ENCODE data around the gene NDRG2. TPM values are rescaled to one million over a fixed set of nuclear protein-coding genes. Genes with fewer than 3 reads are reported as not detected.
A peak's percentile ranks its signal among the peaks of the same experiment; 100 is the strongest.

Gene NDRG2
- 100 to 1,000 TPM in 1 of 2 donors, 10 to 100 TPM in 1; 50.6 to 112 TPM for total RNA-seq
- polyA plus RNA-seq: 10 to 100 TPM; 46.1 to 66.7 TPM
- long read RNA-seq, donor 1, partial matches to known transcripts: 170 of 194 reads
- long read RNA-seq, donor 1, other reads (novel, unspliced or antisense): 7 of 194 reads
- long read RNA-seq, donor 2, partial matches to known transcripts: 0 of 5 reads
- long read RNA-seq, donor 2, other reads (novel, unspliced or antisense): 0 of 5 reads
- long read RNA-seq, donor 3, partial matches to known transcripts: 10 of 17 reads
- long read RNA-seq, donor 3, other reads (novel, unspliced or antisense): 0 of 17 reads
- long read RNA-seq, donor 4, partial matches to known transcripts: 0 of 1 reads
- long read RNA-seq, donor 4, other reads (novel, unspliced or antisense): 0 of 1 reads
- long read RNA-seq, donor 5, transcript NDRG2-227 (15 exons, 1,980 nt): major isoform, 8 of 23 reads
- long read RNA-seq, donor 5, partial matches to known transcripts: 0 of 23 reads
- long read RNA-seq, donor 5, other reads (novel, unspliced or antisense): 5 of 23 reads

- 1% methylated on average over 57 to 72 of the region's 72 CpGs for WGBS, 2 donors
- H3K4me1 ChIP-seq (ENCODE audit: control insufficient read depth in 5 of 5, insufficient read depth in 5 of 5, low read length in 5 of 5): peaks cover 7 to 24% (median 13%) of the 10 kb centered on the region in 5 donors
- H3K4me3 ChIP-seq: peak within 1 kb of the TSS; percentile 75
- DNase-seq (peak; percentile 82 to 90 (median 88)), ATAC-seq (ENCODE audit: insufficient read depth, low FRiP score) (peak; percentile 89)
- peaks cover under 1 to 13% (median 8%) of the 10 kb centered on the region in 4 donors for H3K36me3 ChIP-seq (ENCODE audit: control insufficient read depth in 4 of 4, insufficient read depth in 4 of 4, low read length in 4 of 4)
- no peaks in the 10 kb centered on the region for H3K27me3 ChIP-seq (ENCODE audit: control insufficient read depth in 3 of 3, insufficient read depth in 3 of 3, low read length in 2 of 3)
- peak within 1 kb of the TSS; percentile 55 to 71 for H3K9ac ChIP-seq (ENCODE audit: insufficient read depth in 1 of 2, low read length in 2 of 2)
- peak within 1 kb of the TSS; percentile 86 to 93 for H3K27ac ChIP-seq (ENCODE audit: low read depth in 1 of 2, low read length in 1 of 2)
- no peak for TF ChIP-seq CTCF (IDR thresholded peaks at IDR 0.05; ENCODE audit: control extremely low read depth, extremely low read depth)
- H3K9me3 ChIP-seq (ENCODE audit: control insufficient read depth in 4 of 4, insufficient read depth in 3 of 4, low read length in 3 of 4): no peaks in the 10 kb centered on the region
Observed at GRCh38 chr14:21024585-21025370, at the start of gene NDRG2. Gene NDRG2, minus strand, starts transcription at chr14:21025061. Its CDS starts 1,746 bp downstream, at chr14:21023315.

DNA sequence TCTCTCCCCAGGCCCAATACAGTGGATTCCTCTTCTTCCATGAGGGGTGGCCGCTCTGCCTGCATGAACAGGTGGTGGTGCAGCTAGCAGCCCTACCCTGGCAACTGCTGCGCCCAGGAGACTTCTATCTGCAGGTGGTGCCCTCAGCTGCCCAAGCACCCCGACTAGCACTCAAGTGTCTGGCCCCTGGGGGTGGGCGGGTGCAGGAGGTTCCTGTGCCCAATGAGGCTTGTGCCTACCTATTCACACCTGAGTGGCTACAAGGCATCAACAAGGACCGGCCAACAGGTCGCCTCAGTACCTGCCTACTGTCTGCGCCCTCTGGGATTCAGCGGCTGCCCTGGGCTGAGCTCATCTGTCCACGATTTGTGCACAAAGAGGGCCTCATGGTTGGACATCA is 49.1 kb upstream of the NDRG2 start:
- Histone ChIP-seq H3K27ac (ENCODE audit: low read depth in 1 of 2, low read length in 1 of 2) (no peak overlapping the region), H3K9ac (ENCODE audit: insufficient read depth in 1 of 2, low read length in 2 of 2) (no peak overlapping the region), H3K27me3 (ENCODE audit: control insufficient read depth in 3 of 3, insufficient read depth in 3 of 3, low read length in 2 of 3) (no peaks in the 10 kb centered on the region), H3K4me1 (ENCODE audit: control insufficient read depth in 5 of 5, insufficient read depth in 5 of 5, low read length in 5 of 5) (peaks cover 0 to 22% (median 0%) of the 10 kb centered on the region in 5 donors), H3K4me3 (no peak overlapping the region), H3K36me3 (ENCODE audit: control insufficient read depth in 4 of 4, insufficient read depth in 4 of 4, low read length in 4 of 4) (peaks cover 9 to 55% (median 39%) of the 10 kb centered on the region in 4 donors), H3K9me3 (ENCODE audit: control insufficient read depth in 4 of 4, insufficient read depth in 3 of 4, low read length in 3 of 4) (no peaks in the 10 kb centered on the region)
- ATAC-seq (ENCODE audit: insufficient read depth, low FRiP score): no peak
- 92% methylated on average over 9 of the region's 9 CpGs for WGBS, 2 donors
- no peak for DNase-seq
- no peak for TF ChIP-seq CTCF (IDR thresholded peaks at IDR 0.05; ENCODE audit: control extremely low read depth, extremely low read depth)

GRCh38 chr14:21072781-21073339 is 48.0 kb upstream of the NDRG2 start:
- H3K4me3 ChIP-seq: no peak overlapping the region
- H3K9me3 ChIP-seq (ENCODE audit: control insufficient read depth in 4 of 4, insufficient read depth in 3 of 4, low read length in 3 of 4): no peaks in the 10 kb centered on the region
- ATAC-seq (ENCODE audit: insufficient read depth, low FRiP score) (no peak), DNase-seq (no peak)
- no peak for TF ChIP-seq CTCF (IDR thresholded peaks at IDR 0.05; ENCODE audit: control extremely low read depth, extremely low read depth)
- WGBS, 2 donors: 85 to 86% methylated on average over 9 of the region's 9 CpGs
- no peaks in the 10 kb centered on the region for H3K27me3 ChIP-seq (ENCODE audit: control insufficient read depth in 3 of 3, insufficient read depth in 3 of 3, low read length in 2 of 3)
- peak overlapping the region in 1 of 2 donors; percentile 42 for H3K27ac ChIP-seq (ENCODE audit: low read depth in 1 of 2, low read length in 1 of 2)
- peaks cover 0 to 30% (median 0%) of the 10 kb centered on the region in 5 donors for H3K4me1 ChIP-seq (ENCODE audit: control insufficient read depth in 5 of 5, insufficient read depth in 5 of 5, low read length in 5 of 5)
- peaks cover 5 to 44% (median 29%) of the 10 kb centered on the region in 4 donors for H3K36me3 ChIP-seq (ENCODE audit: control insufficient read depth in 4 of 4, insufficient read depth in 4 of 4, low read length in 4 of 4)
- H3K9ac ChIP-seq (ENCODE audit: insufficient read depth in 1 of 2, low read length in 2 of 2): no peak overlapping the region
